HG02763 (cell line): ENCODE results near the gene RBMS3.

Experiments
- ATAC-seq: cut with Tn5 transposase; IDR thresholded peaks from one replicate; pipeline ENCODE4 v1.9.1; 2021; ENCODE audit warnings: mild to moderate bottlenecking, moderate library complexity; ENCODE audit not compliant: unreplicated experiment

Gene RBMS3

GRCh38 chr3:29852767-29853166 lies 571.9 kb downstream of the RBMS3 start:
- ATAC-seq = no peak

DNA sequence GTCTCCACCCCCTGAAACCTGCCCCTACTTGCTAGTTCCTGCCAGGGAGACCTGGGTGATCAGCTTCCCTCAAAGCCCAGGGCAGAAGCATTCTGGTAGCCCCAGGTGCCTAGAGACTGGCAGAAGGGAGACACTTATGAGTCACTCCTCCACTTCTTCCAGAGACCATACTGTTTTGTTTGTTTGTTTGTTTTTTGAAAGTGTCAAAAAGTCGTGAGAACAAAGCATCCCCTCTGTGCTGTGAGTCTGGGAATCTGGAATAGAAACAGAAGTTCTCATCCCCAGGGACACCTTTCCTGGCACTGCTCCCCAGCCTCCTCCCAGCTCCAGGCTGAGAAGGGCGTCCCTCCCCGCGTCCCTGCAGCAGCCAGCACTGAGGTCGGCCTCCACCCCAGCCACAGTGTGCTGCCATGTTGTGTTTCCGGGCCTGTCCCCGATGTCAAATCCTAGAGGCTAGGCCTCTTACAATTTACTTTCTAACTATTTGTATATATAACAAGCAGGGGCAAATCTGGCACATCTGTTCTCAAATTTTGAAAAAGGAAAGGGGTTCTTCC lies 573.0 kb downstream of the RBMS3 start:
- ATAC-seq = no peak

DNA sequence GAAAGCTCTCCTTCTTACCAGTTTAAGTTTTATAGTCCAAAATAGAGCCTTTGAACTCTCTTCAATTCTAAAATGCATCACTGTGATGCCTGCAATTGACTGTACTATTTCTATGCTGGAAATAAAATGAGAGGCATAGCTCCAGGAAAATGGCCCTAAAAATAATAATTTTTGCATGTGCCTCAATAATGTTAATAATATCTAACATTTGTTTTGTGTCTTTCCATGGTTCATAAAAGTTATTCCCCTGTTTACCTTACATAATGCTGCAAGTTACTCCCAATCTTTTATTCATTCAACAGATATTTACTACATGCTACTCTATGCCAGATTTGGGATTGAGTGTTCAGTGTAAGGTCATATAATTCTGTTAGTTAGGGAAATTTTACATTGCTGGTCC lies 574.0 kb downstream of the RBMS3 start:
- no peak for ATAC-seq

DNA sequence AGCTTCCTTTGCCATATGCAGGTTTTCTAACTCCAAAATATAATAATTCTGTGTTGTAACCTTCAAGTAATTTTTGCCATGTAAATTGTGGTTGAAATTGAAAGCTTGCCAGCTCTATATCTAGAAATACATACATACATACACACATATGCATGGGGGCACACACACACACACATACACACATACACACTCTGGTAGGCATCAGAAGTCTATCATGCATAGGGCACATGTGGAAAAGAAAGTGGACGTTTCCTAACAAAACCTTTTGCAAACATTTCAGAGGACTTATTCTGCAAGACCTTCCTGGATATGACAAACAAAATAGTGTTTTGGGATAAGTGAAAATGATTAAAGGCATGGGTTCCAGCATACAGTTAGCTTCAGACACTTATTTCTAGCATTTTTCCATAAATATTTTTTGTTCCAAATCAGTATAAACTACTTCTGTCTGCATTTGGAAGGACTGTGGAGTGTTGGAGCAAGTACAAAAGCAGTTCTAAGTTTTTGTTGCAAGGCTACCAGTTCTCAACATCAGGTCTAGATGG lies 578.9 kb downstream of the RBMS3 start:
- no peak for ATAC-seq

- no peak for ATAC-seq
These were observed 583.9 kb downstream of the RBMS3 start for GRCh38 chr3:29864809-29865208.

- ATAC-seq = no peak
These were observed 587.8 kb downstream of the RBMS3 start for GRCh38 chr3:29868543-29869101.

- ATAC-seq = no peak
These were observed 589.3 kb downstream of the RBMS3 start for GRCh38 chr3:29870136-29870535.

GRCh38 chr3:29871087-29871486 lies 590.2 kb downstream of the RBMS3 start:
- ATAC-seq = no peak

DNA sequence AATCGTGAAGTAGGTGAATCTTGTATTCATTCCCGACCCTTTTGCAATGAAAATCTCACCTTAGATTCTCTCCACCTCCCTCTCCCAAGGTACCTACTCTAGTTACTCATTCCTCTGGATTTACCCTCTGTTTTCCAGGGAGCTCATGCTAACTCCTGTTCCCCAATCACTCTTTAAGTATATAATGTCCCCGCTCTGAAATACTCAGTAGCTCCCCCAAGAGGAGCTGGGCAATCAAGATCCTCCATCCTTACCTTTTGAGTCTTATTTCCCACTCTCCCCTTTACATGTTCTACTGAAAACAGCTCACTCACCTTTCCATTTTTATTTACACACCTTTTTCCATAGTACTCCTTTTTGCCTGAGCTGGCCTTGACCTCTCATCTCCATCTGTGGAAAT lies 599.9 kb downstream of the RBMS3 start:
- ATAC-seq = no peak

- ATAC-seq = no peak
These were observed 606.6 kb downstream of the RBMS3 start for GRCh38 chr3:29887451-29887850.

- no peak for ATAC-seq
These were observed 608.3 kb downstream of the RBMS3 start for GRCh38 chr3:29889215-29889614.

DNA sequence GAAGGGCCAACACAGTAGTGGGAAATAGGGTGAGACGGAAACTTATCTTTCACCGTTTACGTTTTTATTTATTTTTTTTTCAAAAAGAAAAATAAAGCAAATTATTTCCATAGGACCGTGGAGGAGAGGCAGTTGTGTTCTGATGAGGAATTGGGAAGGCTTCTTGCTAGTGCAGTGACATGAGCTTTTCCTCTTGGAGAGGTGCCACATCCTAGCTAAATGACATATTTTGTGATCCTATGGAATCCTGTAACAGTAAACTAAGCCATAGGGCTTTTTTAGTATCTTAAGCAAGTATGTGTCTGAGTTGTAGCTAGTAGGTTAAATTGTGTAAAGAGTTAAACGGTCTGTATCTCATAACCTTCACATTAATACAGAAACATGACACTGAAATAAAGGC lies 609.9 kb downstream of the RBMS3 start:
- no peak for ATAC-seq

DNA sequence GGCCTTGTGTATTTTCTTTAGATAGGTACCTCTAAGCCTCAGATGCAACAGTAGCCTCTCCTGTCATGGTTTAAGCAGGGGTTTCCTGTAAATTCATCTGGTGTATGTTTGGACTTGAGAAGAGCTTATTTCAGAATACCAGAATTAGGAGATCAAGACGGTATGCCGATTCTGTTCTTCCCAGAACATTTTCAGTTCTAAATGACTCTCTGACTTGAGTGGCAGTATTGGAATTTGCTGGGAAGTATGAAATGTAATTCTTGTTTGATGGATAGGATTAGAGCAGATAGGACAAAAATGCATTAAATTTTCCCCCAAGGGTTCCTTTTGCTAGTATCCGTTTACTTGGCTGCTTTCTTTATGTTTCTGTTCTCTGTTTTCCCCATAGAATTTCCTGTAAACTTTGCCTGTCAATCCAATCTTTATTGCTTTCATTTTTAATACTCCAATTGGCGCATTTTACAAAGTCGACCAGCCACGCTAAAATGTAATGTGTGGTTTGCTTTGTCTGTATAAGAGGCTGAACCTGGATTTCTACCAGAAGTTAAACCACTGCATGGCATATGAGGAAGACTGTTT lies 612.2 kb downstream of the RBMS3 start:
- ATAC-seq = no peak

DNA sequence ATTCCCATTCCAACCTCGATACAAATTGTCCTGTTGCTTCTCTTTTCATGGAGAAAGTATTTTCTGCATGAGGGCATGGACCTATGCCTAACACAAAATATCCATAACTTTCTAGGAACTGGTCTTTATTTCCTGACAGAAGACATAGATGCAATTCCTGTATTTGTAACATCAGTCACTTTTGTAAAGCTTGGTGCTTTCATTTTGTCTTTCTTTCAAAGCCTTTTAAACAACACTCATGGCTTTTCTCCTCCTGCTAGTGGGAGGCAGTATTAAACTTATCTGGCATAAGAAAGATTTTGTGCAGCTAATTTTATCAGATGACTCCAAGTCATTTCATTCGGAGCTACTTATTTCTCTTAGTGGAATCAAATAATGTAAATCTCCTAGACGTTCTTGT lies 616.0 kb downstream of the RBMS3 start:
- no peak for ATAC-seq

- no peak for ATAC-seq
These were observed 617.5 kb downstream of the RBMS3 start for GRCh38 chr3:29898171-29898965.

- ATAC-seq = no peak
These were observed 618.1 kb downstream of the RBMS3 start for GRCh38 chr3:29899021-29899420.

- ATAC-seq = no peak
These were observed 620.2 kb downstream of the RBMS3 start for GRCh38 chr3:29901097-29901496.

GRCh38 chr3:29903600-29903999 lies 622.7 kb downstream of the RBMS3 start:
- no peak for ATAC-seq

DNA sequence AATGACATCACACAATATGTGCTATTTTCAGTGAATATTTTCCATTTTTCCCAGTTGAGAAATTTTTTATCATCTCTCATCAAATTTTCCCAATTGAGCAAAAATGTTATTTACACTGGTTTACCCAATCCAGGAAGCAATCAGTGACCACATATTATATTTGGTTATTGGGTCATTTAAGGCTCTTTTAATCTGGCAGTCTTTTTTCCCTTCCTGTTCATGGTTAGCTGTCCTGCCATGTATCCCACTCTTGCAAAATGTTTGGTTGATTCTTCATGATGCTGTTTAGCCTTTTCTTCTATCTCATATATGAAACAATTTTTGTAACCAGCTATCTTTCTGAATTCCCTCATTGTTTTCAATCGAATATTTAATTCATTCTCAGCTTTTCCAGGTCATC lies 626.0 kb downstream of the RBMS3 start:
- ATAC-seq = no peak

DNA sequence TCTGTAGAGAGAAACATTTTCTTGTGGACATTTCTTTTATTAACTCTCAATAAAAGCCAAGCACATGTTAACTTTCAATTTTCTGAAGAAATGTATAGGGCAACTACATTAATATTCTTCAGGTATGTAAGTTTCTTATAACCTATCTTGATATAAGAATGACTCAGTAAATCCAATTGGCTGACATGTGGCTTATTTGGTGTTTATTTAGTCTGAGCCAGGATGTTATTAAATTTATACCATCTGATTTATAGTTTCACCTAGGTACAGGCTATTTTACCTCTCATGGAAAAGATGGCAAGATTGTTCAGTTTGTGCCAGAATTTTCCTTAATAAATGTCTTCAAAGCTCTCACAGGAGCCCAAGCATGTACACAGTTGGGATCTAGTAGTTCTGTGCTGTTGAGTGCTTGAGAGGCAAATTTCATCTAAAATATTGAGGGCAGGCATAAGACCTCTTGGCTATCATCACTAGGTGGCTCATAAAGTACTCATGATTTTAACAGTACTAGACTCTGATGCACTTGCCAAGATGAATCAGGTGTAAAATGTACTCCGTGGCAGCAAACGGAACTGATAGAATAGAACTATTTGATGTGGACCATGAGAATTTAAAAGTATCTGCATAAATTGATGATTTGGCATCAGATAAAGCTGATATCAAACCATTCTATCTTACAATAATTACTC lies 631.9 kb downstream of the RBMS3 start:
- no peak for ATAC-seq

- no peak for ATAC-seq
These were observed 634.1 kb downstream of the RBMS3 start for GRCh38 chr3:29914861-29915524.
